ENCODE data around the gene ZCCHC10.
"Not testable (repeated sequence)": the region's sequence is repeated elsewhere in the genome, so short reads cannot be mapped to it uniquely, and the experiment has no call there.

Gene ZCCHC10

GRCh38 chr5:132979367-132979940 lies 46.9 kb downstream of the ZCCHC10 start:
- DNase-seq (ENCODE audit: low spot score) = no peak

DNA sequence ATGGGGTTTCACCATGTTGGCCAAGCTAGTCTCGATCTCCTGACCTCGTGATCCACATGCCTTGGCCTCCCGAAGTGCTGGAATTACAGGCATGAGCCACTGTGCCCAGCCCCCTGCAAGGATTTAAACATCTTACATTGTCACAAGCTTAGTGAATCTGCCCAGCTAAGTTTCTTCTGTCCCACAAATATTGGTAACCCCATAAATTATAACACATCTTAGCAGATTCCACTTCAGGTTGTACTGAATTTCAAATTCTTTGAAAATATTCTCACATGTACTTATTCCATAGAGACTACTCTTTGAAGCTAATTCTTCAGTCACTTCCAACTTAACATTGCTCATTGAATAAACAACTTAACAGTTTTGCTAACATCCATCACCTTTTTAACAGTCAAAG lies 49.5 kb downstream of the ZCCHC10 start:
- DNase-seq (ENCODE audit: low spot score) = no peak

DNA sequence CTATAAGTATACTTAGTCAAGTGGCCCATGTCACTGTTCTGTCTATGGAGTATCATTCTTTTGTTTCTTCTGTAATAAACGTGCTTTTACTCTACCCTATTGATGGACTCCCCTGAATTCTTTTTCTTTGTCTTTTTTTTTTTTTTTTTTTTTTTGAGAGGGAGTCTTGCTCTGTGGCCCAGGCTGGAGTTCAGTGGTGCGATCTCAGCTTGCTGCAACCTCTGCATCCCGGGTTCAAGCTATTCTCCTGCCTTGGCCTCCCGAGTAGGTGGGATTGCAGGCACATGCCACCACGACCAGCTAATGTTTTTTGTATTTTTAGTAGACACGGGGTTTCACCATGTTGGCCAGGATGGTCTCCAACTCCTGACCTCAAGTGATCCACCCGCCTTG lies 53.9 kb downstream of the ZCCHC10 start:
- not testable (repeated sequence) for DNase-seq (ENCODE audit: low spot score)

- no peak for DNase-seq (ENCODE audit: low spot score)
Measured at GRCh38 chr5:132971483-132972435, 54.6 kb downstream of the ZCCHC10 start.

GRCh38 chr5:132965120-132965519 lies 61.2 kb downstream of the ZCCHC10 start:
- DNase-seq (ENCODE audit: low spot score) = no peak

DNA sequence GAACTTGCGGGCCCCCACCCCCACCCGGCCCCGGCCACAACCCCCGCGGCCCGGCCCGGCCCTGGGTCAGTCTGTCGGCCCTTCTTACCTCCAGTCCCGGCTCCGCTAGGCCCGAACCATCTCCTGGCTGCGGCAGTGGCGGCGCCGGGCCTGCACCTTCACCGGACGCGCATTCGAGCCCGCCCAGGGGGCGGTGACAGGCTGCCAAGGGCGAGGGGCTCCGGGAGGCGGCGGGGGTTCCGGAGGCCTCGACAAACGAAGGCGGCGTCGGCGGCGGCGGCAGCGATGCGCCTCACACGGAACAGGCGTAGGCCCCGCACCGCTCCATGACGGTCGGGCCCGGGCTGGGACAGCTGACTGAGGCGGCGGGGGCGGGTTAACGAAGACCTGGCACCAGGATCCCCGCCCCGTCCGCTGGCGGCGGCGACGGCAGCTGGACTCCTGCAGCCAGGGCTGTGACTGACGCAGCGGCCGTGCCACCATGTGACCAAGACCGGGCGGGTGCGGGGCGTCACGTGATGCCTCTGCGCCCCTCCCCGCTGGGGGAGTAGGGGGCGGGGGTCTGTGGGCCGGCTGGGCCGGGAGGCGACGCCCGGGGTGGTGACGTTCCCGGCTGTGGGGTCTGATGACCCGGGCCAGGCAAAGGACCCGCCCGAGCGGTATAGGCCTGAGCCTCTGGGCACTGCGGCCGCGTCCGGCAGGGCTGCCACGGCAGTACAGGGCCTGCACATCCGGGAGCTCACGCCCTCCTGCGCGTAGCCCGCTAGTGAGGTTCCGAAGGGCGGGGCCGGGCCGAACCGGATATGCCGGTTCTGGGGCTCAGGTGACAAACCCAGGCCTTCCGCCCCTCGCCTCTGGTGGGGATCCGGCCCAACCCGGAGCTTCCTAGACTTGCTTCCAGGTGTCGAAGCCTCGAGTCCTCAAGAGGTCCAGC lies 62.9 kb downstream of the ZCCHC10 start, which contains the start of gene AFF4:
TSS of gene AFF4 (minus strand) at position 464 of the 934 bp plus-strand sequence. CDS start 26,445 bp downstream, outside the sequence.
- peak; percentile 92 for DNase-seq (ENCODE audit: low spot score)

GRCh38 chr5:132962429-132963021 lies 63.8 kb downstream of the ZCCHC10 start:
- peak; percentile 42 for DNase-seq (ENCODE audit: low spot score)

DNA sequence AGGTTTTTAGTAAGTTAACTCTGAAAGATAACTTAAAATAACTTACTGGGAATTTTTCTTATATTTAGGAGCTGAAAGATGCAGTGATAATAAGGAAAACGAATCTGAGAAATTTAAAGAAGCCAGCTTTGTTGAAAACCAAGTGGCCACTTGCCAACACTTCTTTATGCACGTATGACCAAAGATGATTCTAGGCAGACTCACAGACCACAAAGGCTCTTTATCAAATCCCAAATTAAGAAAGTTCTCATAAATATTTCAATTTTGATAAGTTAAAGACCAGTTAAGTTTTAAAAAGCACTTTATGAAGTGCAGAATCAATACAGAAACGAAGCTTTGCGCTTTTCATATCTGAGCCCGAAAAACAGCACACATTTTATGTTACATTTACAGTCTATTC lies 64.5 kb downstream of the ZCCHC10 start:
- no peak for DNase-seq (ENCODE audit: low spot score)

DNA sequence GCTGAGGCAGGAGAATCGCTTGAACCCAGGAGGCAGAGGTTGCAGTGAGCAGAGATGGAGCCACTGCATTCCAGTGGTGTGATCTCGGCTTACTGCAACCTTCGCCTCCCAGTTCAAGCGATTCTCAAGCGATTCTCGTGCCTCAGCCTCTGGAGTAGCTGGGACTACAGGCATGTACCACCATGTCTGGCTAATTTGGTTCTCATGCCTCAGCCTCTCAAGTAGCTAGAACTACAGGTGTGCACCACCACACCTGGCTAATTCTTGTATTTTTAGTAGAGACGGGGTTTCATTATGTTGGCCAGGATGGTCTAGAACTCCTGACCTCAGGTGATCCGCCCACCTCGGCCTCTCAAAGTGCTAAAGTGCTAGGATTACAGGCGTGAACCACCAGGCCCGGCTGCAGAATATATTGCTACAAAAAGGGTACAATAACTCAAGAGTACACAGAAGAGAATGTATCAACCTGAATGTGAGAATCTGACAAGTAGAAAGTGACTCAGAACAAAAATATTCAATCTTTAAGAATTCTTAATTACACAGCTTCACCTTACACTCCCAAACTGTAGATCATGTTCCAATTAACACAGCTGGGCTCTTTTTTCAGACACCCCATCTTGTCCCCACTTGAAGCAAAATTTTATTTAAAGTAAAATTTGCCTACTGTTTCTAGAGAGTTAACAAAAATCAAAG lies 65.1 kb downstream of the ZCCHC10 start:
- not testable (repeated sequence) for DNase-seq (ENCODE audit: low spot score)

DNA sequence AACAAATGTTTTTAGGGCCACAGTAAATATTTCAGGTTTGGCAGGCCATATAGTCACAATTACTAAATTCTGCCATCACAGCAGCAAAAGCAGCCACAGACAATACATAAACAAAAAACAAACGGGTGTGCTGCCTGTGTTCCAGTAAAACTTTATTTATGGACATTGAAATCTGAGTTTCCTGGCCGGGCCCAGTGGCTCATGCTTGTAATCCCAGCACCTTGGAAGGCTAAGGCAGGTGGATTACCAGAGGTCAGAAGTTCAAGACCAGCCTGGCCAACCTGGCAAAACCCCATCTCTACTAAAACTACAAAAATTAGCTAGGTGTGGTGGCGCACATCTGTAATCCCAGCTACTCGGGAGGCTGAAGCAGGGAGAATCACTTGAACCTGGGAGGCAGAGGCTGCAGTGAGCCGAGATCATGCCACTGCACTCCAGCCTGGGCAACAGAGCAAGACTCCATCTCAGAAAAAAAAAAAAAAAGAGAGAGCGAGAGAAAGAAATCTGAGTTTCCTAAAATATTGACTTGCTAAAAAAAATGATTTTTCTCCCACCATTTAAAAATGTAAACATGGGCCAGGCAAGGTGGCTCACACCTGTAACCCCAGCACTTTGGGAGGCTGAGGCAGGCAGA lies 70.1 kb downstream of the ZCCHC10 start:
- DNase-seq (ENCODE audit: low spot score) = not testable (repeated sequence)

DNA sequence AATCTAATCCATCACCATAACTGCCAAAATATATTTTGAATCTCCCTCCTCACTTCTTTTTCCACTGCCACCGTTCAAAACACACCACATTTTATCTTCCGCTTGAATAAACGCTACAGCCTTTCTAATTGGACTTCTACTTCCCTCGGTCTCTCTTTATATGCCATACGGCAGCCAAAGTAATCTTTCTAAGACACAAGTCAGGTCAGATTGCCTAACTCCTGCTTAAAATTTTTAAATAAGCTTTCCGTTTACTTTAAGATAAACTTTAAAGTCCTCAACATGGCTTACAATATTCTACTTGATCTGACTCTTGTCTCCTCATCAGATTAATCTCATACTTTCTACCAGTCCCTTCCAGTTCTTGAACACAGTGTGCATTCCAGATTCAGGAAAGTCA lies 72.6 kb downstream of the ZCCHC10 start:
- no peak for DNase-seq (ENCODE audit: low spot score)

DNA sequence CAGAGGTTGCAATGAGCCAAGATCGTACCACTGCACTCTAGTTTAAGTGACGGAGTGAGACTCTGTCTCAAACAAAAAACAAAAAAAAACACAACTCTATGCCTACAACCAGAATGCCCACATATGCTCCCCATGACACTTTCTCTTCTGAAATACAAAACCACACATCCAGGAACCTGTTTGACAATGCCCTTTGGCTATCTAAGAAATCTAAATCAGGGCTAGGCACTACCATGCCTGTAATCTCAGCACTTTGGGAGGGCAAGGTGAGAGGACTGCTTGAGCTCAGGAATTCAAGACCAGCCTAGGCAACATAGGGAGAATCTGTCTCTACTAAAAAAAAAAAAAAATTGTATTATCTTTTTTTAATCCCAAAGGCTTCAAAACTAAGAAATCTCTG lies 73.5 kb downstream of the ZCCHC10 start:
- no peak for DNase-seq (ENCODE audit: low spot score)

DNA sequence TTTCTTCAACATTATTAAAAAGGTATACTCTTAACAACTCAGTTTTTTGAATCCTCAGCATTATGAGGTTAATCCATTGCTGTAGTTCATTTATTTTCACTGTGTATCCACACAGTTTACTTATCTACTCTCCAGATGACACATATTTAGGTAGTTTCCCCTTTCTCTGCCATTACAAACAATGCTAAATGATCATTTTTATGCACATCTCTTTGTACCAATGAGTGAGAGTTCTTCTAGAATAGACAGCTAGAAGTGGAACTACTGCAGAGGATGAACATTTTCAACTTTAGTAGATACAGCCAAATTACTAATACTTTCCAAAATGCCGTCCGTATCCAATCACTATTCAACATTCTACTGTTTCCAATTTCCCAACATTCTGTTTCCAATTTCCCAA lies 74.5 kb downstream of the ZCCHC10 start:
- DNase-seq (ENCODE audit: low spot score) = no peak

DNA sequence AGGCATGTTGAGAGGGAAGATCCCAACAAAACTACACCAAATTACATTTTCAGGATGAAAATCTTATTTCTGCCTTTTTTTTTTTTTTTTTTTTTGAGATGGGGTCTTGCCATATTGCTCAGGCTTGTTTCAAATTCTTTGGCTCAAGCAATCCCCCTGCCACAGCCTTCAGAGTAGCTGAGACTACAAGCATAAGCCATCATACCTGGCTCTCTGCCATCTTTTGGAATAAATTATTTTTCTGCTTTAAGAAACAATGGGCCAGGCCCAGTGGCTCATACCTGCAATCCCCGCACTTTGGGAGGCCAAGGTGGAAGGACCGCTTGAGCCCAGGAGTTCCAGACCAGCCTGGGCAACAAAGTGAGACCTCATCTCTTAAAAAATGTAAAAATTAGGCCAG lies 77.2 kb downstream of the ZCCHC10 start:
- no peak for DNase-seq (ENCODE audit: low spot score)

GRCh38 chr5:132947671-132948070 lies 78.7 kb downstream of the ZCCHC10 start:
- DNase-seq (ENCODE audit: low spot score) = no peak
